Measurements from ENCODE around the gene PIK3IP1.
A peak's percentile ranks its signal among the peaks of the same experiment; 100 is the strongest.

PIK3IP1 gene

DNA sequence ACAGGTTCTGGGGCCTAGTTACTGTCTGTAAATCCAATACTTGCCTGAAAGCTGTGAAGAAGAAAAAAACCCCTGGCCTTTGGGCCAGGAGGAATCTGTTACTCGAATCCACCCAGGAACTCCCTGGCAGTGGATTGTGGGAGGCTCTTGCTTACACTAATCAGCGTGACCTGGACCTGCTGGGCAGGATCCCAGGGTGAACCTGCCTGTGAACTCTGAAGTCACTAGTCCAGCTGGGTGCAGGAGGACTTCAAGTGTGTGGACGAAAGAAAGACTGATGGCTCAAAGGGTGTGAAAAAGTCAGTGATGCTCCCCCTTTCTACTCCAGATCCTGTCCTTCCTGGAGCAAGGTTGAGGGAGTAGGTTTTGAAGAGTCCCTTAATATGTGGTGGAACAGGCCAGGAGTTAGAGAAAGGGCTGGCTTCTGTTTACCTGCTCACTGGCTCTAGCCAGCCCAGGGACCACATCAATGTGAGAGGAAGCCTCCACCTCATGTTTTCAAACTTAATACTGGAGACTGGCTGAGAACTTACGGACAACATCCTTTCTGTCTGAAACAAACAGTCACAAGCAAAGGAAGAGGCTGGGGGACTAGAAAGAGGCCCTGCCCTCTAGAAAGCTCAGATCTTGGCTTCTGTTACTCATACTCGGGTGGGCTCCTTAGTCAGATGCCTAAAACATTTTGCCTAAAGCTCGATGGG, 13.5 kb downstream of the PIK3IP1 start:
- no peak for DNase-seq (ENCODE audit: low spot score)

DNA sequence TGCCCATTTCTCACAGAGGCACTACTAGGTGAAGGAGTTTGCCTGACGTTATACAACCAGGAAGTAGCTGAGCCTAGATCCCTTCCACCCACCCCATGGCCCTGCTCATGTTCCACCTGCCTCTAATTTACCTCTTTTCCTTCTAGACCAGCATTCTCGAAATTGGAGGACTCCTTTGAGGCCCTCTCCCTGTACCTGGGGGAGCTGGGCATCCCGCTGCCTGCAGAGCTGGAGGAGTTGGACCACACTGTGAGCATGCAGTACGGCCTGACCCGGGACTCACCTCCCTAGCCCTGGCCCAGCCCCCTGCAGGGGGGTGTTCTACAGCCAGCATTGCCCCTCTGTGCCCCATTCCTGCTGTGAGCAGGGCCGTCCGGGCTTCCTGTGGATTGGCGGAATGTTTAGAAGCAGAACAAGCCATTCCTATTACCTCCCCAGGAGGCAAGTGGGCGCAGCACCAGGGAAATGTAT, 14.1 kb downstream of the PIK3IP1 start:
- DNase-seq (ENCODE audit: low spot score), result no peak

DNA sequence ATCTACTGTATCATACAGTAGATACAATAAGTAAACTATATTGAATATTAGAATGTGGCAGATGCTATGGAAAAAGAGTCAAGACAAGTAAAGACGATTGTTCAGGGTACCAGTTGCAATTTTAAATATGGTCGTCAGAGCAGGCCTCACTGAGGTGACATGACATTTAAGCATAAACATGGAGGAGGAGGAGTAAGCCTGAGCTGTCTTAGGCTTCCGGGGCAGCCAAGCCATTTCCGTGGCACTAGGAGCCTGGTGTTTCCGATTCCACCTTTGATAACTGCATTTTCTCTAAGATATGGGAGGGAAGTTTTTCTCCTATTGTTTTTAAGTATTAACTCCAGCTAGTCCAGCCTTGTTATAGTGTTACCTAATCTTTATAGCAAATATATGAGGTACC, 14.5 kb downstream of the PIK3IP1 start:
- DNase-seq (ENCODE audit: low spot score), result no peak

DNA sequence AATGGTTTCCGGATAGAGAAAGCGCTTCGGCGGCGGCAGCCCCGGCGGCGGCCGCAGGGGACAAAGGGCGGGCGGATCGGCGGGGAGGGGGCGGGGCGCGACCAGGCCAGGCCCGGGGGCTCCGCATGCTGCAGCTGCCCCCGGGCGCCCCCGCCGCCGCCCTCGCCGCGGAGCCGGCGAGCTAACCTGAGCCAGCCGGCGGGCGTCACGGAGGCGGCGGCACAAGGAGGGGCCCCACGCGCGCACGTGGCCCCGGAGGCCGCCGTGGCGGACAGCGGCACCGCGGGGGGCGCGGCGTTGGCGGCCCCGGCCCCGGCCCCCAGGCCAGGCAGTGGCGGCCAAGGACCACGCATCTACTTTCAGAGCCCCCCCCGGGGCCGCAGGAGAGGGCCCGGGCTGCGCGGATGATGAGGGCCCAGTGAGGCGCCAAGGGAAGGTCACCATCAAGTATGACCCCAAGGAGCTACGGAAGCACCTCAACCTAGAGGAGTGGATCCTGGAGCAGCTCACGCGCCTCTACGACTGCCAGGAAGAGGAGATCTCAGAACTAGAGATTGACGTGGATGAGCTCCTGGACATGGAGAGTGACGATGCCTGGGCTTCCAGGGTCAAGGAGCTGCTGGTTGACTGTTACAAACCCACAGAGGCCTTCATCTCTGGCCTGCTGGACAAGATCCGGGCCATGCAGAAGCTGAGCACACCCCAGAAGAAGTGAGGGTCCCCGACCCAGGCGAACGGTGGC, 15.7 kb downstream of the PIK3IP1 start:
- no peak for DNase-seq (ENCODE audit: low spot score)

DNA sequence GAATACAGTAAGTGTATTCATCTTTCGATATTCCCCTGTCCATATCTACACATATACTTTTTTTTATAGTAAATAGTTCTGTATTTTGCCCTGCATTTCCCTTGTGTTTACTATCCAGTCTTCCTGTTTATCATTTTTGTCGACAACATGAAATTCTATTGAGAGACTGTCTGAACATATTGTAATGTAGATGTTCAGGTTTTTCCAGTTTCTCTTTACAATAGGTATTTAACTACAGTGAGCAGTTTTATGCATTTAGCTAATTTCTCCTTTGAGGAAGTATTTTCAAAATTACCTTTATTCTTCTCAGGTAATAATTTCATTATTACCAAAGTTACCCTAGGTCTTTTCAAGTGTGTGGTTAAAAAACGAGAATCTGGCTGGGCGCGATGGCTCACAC, 16.7 kb downstream of the PIK3IP1 start:
- DNase-seq (ENCODE audit: low spot score), result no peak

DNA sequence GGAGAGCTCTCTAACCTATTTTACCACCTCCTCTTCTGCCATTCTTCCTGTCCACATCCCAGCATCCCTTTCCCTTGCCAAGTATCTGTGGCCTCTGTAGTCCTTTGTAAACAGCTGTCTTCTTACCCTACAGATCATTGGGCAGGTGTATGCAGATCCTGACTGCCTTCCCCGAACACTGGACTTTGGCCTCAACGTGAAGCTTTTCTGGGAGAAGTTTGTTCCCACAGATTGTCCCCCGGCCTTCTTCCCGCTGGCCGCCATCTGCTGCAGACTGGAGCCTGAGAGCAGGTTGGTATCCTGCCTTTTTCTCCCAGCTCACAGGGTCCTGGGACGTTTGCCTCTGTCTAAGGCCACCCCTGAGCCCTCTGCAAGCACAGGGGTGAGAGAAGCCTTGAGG, 17.3 kb downstream of the PIK3IP1 start:
- no peak for DNase-seq (ENCODE audit: low spot score)

DNA sequence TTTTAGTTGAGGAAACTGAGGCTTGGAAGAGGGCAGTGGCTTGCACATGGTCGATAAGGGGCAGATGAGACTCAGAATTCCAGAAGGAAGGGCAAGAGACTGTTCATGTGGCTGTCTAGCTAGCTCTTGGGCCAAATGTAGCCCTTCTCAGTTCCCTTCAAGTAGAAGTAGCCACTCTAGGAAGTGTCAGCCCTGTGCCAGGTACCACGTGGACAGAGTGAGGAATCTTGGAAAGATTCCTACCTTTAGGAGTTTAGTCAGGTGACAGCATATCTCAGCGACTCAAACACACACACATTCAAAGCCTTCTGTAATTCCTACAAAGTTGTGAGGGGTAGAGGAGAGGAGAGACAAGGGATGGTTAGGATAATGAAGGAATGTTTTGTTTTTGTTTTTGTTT, 18.3 kb downstream of the PIK3IP1 start:
- no peak for DNase-seq (ENCODE audit: low spot score)

DNA sequence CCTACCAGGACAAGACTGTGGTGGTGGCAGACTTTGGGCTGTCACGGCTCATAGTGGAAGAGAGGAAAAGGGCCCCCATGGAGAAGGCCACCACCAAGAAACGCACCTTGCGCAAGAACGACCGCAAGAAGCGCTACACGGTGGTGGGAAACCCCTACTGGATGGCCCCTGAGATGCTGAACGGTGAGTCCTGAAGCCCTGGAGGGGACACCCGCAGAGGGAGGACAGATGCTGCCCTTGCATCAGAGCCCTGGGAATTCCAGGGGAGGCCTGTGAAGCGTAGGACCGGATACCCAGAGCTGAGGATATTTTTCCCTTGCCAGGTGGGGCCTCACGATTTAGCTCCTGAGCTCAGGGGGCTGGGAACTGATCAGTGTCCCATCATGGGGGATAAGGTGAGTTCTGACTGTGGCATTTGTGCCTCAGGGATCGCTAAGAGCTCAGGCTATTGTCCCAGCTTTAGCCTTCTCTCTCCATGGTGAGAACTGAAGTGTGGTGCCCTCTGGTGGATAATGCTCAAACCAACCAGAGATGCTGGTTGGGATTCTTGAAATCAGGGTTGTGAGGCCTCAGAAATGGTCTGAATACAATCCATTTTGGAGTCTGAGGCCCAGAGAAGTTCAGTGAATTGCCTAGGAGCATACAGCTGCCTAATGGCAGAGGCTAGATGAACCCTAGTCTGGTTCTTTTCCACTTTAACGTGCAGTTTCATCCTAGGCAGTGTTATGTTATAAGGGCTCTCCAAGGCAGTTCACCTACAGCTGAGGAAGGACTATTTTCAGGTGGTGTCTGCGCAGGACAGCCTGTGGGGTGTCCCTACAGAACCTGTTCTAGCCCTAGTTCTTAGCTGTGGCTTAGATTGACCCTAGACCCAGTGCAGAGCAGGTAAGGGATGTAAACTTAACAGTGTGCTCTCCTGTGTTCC, 19.5 kb downstream of the PIK3IP1 start:
- DNase-seq (ENCODE audit: low spot score), result peak; percentile 52

DNA sequence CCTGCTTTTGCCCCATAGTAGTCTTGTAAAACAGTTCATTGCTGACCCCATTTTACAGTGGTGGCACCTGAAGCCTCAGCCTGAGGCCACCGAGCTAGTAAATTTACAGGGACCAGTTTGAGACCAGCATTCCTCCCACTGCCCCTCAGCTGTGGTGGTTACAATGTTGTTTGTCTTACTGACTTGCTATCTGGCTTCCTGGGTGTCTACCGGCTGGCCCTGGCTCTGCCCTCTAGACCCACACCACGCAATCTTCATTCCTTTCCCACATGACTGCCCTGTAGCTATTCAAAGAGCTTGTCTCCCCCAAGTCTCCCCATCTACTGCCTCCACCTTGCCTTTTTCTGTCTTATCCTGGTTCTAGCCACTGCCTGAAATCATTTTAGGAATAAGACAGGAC, 20.8 kb downstream of the PIK3IP1 start:
- DNase-seq (ENCODE audit: low spot score), result no peak

DNA sequence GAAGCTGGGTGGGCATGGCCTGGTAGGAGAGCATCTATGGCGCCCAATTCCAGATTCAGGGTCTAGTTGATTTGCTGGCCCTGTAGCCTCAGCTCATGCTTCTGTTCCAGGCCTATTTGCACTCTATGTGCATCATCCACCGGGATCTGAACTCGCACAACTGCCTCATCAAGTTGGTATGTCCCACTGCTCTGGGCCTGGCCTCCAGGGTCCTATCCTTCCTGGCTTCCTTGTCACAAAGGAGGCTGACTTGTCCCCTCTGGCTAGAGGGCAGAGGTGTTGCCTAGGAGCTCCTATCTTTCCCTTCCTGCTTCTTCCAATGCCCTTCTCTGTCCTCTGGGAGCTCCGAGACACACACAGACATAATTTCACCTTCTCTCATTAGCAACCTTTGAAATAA, 21.3 kb downstream of the PIK3IP1 start:
- DNase-seq (ENCODE audit: low spot score), result no peak

DNA sequence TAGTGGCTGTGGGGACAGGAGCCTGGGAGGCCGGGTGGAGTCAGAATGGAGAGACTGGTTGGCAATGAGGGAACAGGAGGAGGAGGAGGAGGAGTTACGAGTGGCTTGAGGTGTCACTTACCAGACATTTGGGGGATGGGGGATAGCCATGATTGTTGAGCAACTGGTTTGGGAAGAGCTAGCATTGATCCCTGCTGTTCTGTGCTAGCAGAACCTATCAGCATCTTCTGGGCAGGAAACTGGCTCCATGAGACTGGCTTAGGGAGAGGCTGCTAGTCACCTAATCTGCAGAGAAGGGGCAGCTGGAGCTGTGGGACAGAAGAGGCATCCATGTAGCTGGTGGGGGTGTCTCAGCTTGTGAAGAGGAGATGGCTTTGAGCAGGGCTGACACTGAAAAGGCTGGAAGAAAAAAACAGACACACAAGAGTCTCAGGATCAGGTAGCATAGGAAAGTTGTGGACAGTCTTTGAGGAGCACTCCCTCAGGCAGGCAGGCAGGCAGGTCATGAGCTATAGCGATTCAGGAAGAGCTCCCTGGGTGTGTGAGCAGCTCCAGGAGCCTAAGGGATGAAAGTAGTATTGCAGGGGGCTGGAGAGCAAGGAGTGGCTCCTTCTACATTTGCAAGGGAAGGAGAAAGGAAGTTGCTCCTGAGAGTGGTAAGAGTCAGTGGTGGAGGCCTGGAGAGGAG, 22.3 kb downstream of the PIK3IP1 start:
- DNase-seq (ENCODE audit: low spot score), result no peak

DNA sequence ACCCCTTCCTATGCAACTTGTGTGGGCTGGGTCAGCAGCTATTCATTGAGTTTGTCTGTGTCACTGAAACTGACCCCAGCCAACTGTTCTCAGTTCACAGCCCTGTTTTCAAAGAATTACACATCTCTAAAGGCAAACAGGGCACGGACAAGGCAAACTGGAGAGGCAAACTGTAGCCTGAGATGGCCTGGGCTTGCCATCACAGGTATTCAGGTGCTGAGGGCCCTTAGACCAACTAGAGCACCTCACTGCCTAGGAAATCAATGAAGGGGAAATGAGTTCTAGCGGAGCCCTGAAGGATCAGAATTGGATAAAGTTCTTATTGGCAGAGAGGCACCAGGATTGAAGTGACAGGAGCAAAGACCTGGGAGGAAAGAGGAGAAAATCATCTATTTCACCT, 24.0 kb downstream of the PIK3IP1 start:
- no peak for DNase-seq (ENCODE audit: low spot score)

DNA sequence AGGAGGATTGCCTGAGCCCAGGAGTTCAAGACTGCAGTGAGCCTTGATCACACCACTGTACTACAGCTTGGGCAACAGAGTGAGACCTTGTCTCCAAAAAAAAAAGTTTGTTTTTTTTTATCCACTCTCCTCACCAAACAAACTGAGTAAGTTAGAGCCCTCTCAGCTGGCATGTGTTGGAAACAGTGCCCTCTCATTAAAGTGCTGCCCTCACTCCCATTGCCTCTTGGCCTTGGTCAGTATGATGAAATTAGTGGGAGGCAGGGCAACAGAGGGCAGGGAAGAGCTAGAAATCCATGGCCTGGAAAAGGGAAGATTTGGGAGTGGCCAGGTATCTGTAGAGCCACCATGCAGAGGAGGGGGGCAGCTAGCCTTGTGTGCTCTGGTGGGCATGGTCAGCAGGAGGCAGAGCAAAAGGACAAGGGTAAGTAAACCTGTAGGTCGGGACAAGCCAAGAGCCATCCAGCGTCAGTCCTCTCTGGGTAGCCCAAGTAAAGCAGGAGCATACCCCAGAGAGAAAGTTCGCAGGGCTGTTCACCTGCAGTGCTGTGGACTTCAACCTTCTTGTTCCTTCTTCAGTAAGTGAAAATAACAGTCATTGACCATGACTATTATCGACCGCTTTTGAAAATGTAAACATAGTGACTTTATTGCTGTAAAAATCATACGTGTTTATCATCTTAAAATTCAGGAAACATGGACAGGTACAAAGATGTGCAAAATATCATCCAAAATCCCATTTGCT, 28.2 kb downstream of the PIK3IP1 start:
- no peak for DNase-seq (ENCODE audit: low spot score)

DNA sequence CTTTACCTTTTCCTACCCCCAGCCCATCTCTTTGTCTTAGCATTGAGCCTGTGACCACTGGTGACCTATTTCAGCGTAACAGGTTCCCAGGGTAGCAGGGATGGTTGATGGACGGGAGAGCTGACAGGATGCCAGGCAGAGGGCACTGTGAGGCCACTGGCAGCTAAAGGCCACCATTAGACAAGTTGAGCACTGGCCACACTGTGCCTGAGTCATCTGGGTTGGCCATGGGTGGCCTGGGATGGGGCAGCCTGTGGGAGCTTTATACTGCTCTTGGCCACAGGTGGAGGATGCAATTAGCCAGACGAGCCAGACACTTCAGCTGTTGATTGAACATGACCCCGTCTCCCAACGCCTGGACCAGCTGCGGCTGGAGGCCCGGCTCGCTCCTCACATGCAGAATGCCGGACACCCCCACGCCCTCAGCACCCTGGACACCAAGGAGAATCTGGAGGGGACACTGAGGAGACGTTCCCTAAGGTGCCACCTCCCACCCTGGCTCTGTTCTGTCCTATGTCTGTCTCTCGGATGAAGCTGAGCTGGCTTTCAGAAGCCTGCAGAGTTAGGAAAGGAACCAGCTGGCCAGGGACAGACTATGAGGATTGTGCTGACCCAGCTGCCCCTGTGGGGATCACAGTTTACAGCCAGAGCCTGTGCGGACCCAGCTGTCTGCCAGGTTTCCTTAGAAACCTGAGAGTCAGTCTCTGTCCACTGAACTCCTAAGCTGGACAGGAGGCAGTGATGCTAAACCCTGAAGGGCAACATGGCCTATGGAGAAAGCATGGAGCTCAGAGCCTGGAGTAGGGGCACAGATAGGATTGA, 29.8 kb downstream of the PIK3IP1 start:
- no peak for DNase-seq (ENCODE audit: low spot score)

DNA sequence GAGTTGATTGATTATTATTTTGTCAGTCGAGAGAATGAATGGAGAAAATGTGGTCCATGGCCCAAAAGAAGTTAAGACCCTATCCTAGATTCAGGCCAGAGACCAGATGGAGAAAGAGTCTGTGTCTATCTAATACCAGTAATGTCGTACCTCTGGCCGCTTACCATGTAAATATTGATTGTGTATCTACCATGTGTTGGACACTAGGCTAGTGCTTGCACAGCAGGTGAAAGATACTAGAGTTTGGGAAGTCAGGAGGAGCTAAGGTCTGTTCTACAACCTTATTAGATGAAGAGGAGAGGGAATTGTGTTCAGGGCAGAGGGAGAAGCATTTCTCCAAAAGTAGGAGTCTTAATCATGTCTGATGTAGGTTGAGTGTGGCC, 31.8 kb downstream of the PIK3IP1 start:
- no peak for DNase-seq (ENCODE audit: low spot score)

DNA sequence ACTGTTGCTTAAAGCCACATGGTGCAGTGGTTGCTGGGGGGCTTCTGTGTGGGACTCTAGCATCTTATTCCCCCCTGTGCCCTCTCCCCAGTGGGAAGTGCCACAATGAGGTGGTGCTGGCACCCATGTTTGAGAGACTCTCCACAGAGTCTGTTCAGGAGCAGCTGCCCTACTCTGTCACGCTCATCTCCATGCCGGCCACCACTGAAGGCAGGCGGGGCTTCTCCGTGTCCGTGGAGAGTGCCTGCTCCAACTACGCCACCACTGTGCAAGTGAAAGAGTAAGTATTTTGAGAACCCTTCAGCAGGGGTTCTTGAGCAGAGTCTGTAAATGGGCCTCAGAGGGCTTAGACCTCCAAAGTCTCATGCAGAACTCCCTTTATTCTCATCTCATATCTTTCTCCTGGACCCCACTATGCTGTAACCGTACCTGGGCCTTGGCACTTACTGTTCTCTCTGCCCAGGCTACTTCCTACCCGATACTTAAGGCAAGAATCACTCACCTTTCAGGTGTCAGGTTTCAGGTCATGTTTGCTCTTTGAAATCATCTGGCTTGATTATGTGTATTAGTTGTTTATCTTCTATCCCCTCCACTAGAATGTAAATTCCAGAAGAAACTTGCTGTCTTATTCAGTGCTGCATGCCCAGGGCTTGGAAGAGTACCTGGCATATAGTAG, 32.4 kb downstream of the PIK3IP1 start:
- DNase-seq (ENCODE audit: low spot score), result no peak

DNA sequence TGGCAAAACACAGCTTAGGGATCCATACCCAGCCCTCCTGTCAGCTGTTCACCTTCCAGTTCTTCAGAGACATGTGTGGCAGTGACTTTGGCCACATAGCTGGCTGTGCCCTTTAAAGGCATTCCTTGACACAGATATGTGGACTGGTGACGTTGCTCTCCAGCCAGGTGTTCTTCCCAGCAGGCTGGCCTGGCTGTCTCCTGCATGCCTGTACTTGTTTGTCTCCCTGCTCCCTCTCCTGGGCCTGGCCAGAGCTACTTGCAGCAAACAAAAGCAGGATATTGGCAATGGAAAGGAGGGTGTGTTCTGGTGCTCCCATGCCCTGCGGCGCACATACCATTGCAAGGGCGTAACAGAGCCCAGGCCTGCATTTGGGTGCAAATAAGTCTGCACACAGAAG, 38.3 kb downstream of the PIK3IP1 start:
- DNase-seq (ENCODE audit: low spot score), result no peak

DNA sequence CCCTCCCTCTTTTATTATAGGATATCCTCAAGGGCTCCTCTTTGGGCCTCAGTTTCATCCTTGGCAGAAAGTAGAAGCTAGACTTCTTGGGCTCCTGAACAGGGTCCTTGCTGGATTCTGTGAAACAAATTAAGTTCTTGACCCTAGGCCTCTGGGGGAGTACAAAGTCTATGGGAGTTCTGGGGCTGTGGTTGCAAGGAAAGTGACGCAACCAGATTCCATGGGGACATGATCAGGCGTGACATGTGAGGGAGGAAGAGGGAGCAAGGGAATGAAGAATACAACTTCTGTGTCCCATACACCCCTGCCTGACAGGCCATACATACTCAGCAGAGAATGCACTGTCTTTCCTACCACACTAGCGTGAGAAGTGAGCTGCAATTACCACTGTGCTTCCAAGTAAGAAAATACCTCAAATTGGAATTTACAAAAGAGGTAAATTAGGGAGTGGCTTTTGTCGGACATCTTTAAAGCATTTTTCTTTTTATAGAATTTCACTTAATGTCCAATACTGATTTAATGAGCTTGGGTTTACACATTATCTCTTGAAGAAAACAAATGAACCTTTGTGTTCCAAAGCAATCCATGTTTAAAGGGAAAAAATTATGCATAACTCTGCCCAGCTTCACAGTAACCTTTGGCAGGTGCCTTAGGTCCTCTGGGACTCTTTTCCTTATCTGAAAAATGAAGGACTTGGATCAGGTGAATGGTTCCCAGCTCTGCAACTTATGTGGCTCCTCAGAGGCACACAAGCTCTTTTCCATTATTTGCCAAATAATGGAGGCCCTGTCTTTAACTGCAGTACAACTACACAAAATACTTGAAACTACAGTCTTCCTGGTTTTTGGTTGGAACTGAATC, 41.3 kb downstream of the PIK3IP1 start:
- no peak for DNase-seq (ENCODE audit: low spot score)

Data from hematopoietic multipotent progenitor cell treated with erythropoietin and hydrocortisone succinate and interleukin-3 and kit ligand, for 15 days (in vitro differentiated cells).